DND-41 (cell line): Measurements from ENCODE around the gene LAMB1.

Experiments used
- ATAC-seq: fragments of 200-7000 bp; cut with Tn5 transposase; 3 replicates; pipeline ENCODE4 v1.9.1; 2021; ENCODE audit warnings: low read depth; ENCODE audit not compliant: insufficient read depth
- DNase-seq: peaks from one replicate; pipeline ENCODE4 v3.0.0-alpha.2; 2020
- H2AFZ ChIP-seq: 2 replicates; pipeline ENCODE4 v1.6.0; 2012; ENCODE audit warnings: low read depth, low read length
- H3K27ac ChIP-seq: 2 replicates; pipeline ENCODE4 v1.5.1; 2012; ENCODE audit warnings: low read length, inconsistent platforms
- H3K27me3 ChIP-seq: fragments of 200-600 bp; sonication (generic); 2 replicates; pipeline ENCODE4 v1.6.0; 2012; ENCODE audit warnings: low read length, mild to moderate bottlenecking, inconsistent platforms; ENCODE audit not compliant: insufficient read depth, poor library complexity
- H3K36me3 ChIP-seq: 2 replicates; pipeline ENCODE4 v1.5.1; 2012; ENCODE audit warnings: low read length, inconsistent platforms; ENCODE audit not compliant: insufficient read depth
- H3K4me1 ChIP-seq: 2 replicates; pipeline ENCODE4 v1.5.1; 2012; ENCODE audit warnings: mild to moderate bottlenecking, low read length; ENCODE audit not compliant: insufficient read depth
- H3K4me2 ChIP-seq: 2 replicates; pipeline ENCODE4 v1.6.0; 2012; ENCODE audit warnings: mild to moderate bottlenecking, moderate library complexity, low read length, inconsistent platforms; ENCODE audit not compliant: insufficient read depth
- H3K4me3 ChIP-seq, 2 experiments: fragments of 200-600 bp in 1 of 2; shearing (Covaris generic) in 1 of 2; 2 replicates each; pipeline ENCODE4 v1.5.1; 2012 to 2016; ENCODE audit warnings: inconsistent platforms in 2 of 2, low read length in 2 of 2, mild to moderate bottlenecking in 2 of 2, low read depth in 1 of 2, moderate library complexity in 1 of 2
- H3K79me2 ChIP-seq: 2 replicates; pipeline ENCODE4 v1.6.0; 2012; ENCODE audit warnings: low read length, inconsistent platforms; ENCODE audit not compliant: insufficient read depth
- H3K9ac ChIP-seq: 2 replicates; pipeline ENCODE4 v1.6.0; 2012; ENCODE audit warnings: low read depth, mild to moderate bottlenecking, inconsistent platforms, low read length, moderate library complexity
- H3K9me3 ChIP-seq: 2 replicates; pipeline ENCODE4 v1.5.1; 2012; ENCODE audit warnings: low read length, moderate library complexity, mild to moderate bottlenecking, inconsistent platforms; ENCODE audit not compliant: insufficient read depth, severe bottlenecking
- H4K20me1 ChIP-seq: 2 replicates; pipeline ENCODE4 v1.6.0; 2012; ENCODE audit warnings: low read length; ENCODE audit not compliant: insufficient read depth
- CTCF ChIP-seq: IDR thresholded peaks from 2 replicates; pipeline ENCODE4 v1.5.1; 2012; ENCODE audit warnings: borderline replicate concordance, low read length, moderate library complexity, mild to moderate bottlenecking; ENCODE audit not compliant: poor library complexity, severe bottlenecking; ENCODE audit errors: extremely low read depth
- EZH2 ChIP-seq: IDR thresholded peaks from 3 replicates; pipeline ENCODE4 v1.6.1; 2012; ENCODE audit warnings: borderline replicate concordance, low read depth, mild to moderate bottlenecking, moderate library complexity, low read length, inconsistent platforms; ENCODE audit not compliant: severe bottlenecking

LAMB1 gene

GRCh38 chr7:107981466-107981865 is 21.5 kb downstream of the LAMB1 start:
- Histone ChIP-seq H3K4me3 (no peak overlapping the region), H3K4me2 (no peak overlapping the region), H3K79me2 (no peaks in the 10 kb centered on the region), H3K9me3 (no peaks in the 10 kb centered on the region), H3K4me1 (no peaks in the 10 kb centered on the region), H2AFZ (no peak overlapping the region), H3K27ac (no peak overlapping the region), H3K27me3 (no peaks in the 10 kb centered on the region), H4K20me1 (no peaks in the 10 kb centered on the region), H3K36me3 (no peaks in the 10 kb centered on the region), H3K9ac (no peak overlapping the region)
- TF ChIP-seq CTCF = no peak
- no peak for TF ChIP-seq EZH2
- ATAC-seq (no peak), DNase-seq (no peak)

DNA sequence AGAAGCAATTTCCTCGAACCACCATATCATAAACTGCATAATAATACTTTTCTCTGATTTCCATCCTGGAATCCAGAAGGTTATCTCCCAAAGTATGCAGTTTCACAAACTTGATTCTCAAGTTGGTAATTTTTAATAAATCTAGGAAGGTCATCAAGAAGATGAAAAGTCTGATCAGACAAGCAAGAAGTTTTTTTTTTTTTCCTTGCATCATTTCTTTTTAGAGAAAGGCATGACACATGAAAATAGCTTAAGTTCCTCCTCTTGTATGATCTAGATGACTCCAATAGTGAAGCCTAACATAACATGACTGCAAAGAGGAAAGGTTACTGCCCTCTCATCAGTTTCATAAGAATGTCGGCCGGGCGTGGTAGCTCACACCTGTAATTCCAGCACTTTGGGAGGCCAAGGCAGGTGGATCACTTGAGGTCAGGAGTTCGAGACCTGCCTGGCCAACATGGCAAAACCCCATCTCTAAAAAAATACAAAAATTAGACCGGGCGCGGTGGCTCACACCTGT is 22.2 kb downstream of the LAMB1 start:
- H2AFZ ChIP-seq = no peak overlapping the region
- no peaks in the 10 kb centered on the region for H3K79me2 ChIP-seq
- no peak for TF ChIP-seq CTCF
- no peak for TF ChIP-seq EZH2
- no peak overlapping the region for H3K27ac ChIP-seq
- no peaks in the 10 kb centered on the region for H3K9me3 ChIP-seq
- ATAC-seq = no peak
- no peak overlapping the region for H3K4me2 ChIP-seq
- no peaks in the 10 kb centered on the region for H3K36me3 ChIP-seq
- H4K20me1 ChIP-seq = no peaks in the 10 kb centered on the region
- H3K4me3 ChIP-seq = no peak overlapping the region
- H3K27me3 ChIP-seq = no peaks in the 10 kb centered on the region
- H3K4me1 ChIP-seq = no peaks in the 10 kb centered on the region
- no peak for DNase-seq
- H3K9ac ChIP-seq = no peak overlapping the region

DNA sequence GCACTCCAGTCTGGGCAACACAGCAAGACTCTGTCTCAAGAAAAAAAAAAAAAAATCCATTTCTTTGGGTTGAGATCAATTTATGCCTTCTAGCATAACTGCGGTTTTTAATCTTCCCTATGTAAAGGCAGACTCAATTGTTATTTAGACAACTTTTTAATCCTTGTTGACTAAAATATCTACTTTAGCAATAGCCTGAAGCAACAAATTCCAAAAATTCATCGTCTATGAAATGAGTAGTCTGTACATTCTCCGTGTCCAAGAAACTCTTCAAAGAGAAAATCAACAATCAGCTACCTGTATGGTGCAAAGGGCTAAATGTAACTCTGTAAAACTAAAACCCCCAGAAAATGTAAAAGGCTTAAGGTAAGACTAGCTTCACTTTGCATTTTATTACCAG is 22.8 kb downstream of the LAMB1 start:
- Histone ChIP-seq H3K4me2 (no peak overlapping the region), H3K36me3 (no peaks in the 10 kb centered on the region), H2AFZ (no peak overlapping the region), H3K27me3 (no peaks in the 10 kb centered on the region), H4K20me1 (no peaks in the 10 kb centered on the region), H3K9ac (no peak overlapping the region), H3K79me2 (no peaks in the 10 kb centered on the region), H3K27ac (no peak overlapping the region), H3K9me3 (no peaks in the 10 kb centered on the region), H3K4me3 (no peak overlapping the region), H3K4me1 (no peaks in the 10 kb centered on the region)
- no peak for ATAC-seq
- DNase-seq = no peak
- no peak for TF ChIP-seq CTCF
- TF ChIP-seq EZH2 = no peak
